Activated gamma-delta T cell treated with anti-CD3 and anti-CD28 coated beads, Interleukin-2, amount 50 U/mL, for 16 hours (primary cell): ENCODE measurements around the gene PNPLA5.
"Not testable (repeated sequence)": the region's sequence is repeated elsewhere in the genome, so short reads cannot be mapped to it uniquely, and the experiment has no call there.

ENCODE experiments used
- DNase-seq: peaks from one replicate; pipeline ENCODE4 v3.0.0-alpha.2; 2020; ENCODE audit warnings: low read depth

Gene PNPLA5, protein sequence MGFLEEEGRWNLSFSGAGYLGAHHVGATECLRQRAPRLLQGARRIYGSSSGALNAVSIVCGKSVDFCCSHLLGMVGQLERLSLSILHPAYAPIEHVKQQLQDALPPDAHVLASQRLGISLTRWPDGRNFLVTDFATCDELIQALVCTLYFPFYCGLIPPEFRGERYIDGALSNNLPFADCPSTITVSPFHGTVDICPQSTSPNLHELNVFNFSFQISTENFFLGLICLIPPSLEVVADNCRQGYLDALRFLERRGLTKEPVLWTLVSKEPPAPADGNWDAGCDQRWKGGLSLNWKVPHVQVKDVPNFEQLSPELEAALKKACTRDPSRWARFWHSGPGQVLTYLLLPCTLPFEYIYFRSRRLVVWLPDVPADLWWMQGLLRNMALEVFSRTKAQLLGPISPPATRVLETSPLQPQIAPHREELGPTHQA

DNA sequence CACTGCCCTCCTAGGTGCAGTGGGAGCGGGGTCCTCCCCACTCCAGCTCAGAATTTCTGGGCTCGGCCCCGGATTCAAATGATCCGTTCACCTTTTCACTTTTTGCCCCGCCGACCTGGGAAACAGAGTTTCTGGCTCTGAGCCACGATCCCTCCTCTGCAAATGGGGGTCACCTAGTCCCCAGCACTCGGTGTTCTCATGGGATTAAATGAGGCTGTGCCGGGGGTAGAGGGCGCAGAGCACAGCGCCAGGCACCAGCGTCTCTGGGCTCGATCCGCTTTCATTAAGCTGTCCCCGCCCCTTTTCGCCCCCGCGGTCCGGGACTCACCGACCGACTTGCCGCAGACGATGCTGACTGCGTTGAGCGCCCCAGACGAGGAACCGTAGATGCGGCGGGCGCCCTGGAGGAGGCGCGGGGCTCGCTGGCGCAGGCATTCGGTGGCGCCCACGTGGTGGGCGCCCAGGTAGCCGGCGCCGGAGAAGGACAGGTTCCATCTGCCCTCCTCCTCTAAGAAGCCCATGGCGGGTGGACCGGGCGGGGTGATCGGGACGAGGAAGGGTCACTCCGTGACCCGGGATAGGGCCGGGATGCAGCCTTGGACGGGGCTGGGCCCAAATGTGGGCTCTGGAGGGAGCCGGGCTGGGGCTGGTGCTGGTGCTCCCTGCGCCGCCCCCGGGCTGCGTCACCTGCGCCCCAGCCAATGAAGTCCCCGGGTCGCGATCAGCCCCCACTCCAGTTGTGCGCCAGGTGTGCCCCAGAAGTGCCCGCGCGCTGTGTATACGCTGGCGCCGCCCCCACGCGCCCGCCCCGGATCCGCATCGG is at the start of gene PNPLA5:
PNPLA5 (minus strand) TSS at position 654 of the 823 bp plus-strand sequence; CDS start at position 521, 133 bp downstream.
- no peak for DNase-seq

DNA sequence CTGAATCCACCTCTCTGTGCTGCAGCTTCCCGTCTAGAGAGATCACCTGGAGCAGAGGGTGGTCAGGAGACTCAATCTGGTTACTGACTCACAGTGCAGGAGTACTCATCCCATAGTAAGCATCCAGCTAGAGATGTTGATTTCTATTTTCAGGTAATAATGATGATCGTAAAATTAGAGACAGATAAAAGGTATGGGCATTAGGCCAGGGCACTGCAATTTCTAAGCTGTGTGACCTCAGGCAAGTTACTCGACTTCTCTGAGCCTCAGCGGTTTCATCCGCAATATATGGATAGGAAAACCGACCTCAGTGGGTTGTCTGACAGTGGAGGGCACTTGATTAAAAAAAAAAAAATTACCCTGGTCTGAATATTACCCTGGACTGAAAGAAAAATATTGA is 49.6 kb upstream of the PNPLA5 start:
- no peak for DNase-seq

DNA sequence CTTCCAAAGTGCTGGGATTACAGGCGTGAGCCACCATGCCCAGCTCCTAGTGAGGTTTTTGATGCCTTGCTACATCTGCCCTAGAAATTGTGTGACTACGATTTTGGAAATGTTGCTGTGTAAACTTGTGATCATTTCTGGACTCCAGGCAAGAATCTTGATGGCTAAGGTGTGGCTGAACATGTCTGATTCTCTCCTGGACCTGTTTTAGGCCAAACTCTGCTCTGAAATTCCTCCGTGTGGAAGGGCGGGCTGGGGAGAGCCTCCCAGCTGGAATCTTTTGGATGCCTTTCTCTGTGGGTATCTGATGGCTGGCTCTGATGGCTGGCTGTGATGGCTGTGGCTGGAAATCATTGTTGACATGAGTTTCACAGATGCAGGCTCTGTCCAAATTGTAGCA is 40.0 kb upstream of the PNPLA5 start:
- DNase-seq = no peak

DNA sequence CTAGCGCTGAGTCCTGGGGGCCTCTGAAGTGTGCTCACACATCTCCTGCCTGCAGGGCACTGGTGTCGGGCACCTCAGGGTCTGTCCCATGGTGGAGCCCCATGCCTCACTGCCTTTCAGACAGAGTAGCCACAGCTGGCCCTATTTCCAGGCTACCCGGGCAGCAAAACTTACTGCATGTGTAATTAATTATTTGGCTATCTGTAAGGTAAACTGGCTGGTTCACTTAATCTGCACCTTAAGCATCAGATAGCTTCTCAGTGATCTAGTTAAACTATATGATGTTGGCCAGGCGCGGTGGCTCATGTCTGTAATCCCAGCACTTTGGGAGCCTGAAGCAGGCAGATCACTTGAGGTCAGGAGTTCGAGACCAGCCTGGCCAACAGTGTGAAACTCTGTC is 37.1 kb upstream of the PNPLA5 start:
- no peak for DNase-seq

DNA sequence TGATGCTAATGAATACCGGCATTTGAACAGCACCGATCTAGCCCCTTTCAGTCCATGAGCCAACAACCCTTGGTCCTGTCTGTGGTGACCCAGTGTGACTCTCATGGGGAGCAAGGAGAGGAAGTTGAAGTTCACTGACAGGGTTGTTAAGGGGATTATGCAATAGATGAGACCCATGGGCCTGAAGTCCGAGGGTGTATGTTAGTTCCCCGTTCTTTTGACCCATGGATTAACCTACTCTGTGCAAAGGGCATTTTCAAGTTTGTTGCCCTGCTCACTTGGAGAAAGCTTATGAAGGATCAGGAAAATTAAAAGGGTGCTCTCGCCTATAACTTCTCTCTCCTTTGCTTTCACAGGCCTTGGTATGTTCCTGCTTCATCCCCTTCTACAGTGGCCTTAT is 36.7 kb upstream of the PNPLA5 start:
- no peak for DNase-seq

DNA sequence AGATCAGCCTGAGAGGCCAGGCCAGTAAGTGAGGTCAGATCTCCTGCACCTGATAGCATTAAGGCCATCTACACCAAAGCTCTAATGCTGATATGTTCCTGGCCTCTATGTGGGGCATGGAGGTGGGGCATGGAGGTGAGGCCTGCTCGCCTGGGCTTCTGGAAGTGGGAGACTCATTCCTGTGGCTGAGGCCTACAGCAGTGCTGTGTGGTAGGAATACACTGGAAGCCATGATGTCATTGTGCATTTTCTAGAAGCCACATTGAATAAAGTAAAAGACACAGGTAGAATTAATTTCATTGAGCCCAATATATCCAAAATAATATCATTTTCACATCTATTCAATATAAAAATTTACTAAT is 34.5 kb upstream of the PNPLA5 start:
- no peak for DNase-seq

DNA sequence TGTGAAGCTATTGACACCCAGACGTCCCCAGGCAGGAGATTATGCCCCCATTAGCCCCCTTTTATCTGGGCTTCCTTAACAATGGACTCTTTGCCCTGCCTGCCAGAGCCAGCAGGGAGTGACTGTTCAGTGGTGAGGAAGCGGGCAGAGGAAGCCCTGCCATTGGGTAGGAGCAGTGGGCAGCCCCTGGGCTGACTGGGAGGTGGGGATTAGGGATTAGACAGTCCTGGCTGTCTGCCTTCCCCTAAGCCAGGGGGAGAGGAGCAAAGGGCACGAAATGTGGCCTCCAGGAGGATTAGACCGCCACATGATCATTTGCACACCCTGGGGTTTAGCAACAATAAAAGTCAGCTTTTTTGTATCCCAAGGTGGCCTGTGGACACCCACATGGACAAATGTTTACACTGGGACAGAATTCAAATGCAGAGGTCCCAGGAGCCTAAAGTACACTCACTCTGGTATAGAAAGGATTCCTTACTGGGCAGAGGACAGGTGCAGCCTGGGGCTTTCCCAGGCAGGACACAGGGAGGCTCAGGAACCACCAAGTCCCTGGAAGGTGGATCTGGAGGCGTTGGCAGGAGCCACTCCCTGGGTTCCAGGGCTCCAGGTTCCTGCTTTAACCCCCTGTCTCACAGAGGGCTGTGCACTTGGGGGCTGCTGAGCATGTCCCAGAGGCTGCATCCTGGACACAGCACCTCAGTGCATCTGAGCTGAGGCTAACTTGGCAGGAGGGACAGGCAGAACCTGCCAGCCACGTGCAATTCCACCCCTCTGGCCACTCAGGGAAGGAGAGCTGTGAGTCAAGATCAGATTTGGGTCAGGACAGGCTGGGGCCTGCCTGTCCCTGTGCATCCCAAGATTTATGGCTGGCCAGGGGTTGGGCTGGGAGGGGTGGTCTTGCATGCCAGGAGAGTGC is 33.9 kb upstream of the PNPLA5 start:
- no peak for DNase-seq

DNA sequence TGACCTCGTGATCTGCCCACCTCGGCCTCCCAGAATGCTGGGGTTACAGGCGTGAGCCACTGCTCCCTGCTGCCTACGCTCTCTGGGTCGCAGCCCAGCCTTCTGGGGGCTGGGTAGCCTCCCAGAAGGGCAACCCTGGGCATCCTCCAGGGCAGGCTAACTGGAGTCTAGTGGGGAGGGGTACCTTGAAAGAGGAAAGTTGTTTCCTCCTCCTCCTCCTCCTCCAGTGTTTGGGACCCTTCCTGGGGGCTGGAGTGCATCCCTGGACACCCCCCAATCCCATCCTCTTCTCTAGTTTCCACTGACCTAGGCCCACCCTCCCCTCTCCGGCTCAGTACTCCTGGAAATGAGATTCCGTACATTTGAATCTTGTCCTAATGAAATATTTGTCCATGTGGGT is 33.1 kb upstream of the PNPLA5 start:
- DNase-seq = no peak

DNA sequence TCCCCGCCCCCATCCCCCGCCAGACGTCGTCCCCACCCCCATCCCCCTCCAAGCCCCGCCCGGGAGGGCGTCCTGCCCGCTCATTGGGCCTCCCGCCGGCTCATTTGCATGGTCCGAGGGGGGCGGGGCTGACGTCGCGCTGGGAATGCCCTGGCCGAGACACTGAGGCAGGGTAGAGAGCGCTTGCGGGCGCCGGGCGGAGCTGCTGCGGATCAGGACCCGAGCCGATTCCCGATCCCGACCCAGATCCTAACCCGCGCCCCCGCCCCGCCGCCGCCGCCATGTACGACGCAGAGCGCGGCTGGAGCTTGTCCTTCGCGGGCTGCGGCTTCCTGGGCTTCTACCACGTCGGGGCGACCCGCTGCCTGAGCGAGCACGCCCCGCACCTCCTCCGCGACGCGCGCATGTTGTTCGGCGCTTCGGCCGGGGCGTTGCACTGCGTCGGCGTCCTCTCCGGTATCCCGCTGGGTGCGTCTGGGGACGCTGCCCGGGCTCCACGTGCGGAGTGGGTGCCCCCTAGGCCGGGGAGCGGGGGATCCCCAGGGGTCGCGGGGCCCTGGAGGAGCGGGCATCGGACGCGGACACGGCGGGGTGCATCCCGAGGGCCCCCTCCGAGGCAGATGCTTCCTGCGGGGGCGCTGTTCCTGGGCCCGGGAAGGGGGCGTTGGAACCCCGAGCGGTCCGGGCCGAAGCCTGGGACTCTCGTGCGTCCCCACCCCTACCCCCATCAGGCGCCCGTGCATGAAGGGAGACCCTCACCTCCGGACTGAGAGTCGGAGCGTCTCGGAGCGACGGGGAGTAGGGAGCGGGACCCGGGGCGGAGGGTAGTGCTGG is 32.0 kb upstream of the PNPLA5 start, which contains the start of gene PNPLA3:
PNPLA3 (plus strand) TSS at position 175 of the 834 bp plus-strand sequence; CDS start at position 282, 107 bp downstream.
- DNase-seq = peak; percentile 62

DNA sequence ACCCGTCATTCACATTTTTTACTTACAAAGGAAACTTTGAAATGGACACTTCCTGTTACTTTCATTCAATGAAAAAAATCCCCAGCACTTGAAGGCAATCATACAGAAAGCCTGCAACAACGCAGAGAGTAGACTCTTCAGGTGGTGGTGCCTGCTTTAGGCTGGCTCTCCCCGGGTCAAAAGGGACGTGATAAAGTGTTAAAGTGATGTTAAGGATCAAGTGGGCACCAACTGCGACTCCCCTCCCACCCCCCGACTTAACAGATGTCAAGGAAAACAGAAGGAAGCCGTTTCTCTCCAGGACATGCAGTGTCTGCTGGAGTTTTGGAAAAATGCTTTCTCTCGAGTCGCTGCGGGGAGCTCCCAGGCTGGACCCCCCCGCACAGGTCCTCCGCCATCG is 31.4 kb upstream of the PNPLA5 start:
- DNase-seq = no peak

DNA sequence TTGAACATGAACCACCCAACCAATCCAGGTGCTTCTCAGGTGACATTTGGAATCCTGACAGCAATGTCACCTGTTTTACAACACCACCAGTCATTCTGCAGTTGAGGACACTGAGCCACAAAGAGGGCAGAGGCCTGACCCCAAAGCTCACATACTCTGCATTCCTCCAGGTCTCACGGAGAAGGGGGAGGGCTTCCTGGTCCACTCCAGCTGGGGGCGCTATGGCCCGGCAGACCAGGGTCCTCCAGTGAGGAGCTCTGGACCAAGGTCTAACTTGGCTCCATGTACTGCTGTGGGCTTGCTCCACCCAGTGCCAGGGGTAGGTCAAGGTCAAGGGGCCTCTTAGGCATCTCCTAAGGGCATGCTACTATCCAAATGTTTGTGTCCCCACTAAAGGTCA is 30.3 kb upstream of the PNPLA5 start:
- no peak for DNase-seq

DNA sequence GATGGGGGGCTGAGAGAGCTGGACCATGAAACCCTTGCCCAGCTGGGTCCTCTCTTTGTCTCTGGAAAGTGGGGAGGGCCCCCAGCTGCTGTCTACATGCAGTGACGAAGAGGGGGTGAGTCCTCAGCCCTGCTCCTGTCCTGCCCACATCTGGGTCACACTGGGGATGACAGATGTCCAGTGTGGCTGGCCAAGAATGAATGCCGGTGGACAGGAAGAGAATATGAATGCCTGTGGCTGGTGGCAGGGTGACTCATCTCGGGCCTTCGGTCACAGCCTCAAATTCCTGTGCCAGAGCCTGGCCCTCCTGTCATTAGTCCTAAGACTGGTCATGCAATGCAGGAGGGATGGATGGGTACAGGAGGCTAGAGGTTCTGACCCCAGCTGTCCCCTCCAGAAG is 29.6 kb upstream of the PNPLA5 start:
- no peak for DNase-seq

DNA sequence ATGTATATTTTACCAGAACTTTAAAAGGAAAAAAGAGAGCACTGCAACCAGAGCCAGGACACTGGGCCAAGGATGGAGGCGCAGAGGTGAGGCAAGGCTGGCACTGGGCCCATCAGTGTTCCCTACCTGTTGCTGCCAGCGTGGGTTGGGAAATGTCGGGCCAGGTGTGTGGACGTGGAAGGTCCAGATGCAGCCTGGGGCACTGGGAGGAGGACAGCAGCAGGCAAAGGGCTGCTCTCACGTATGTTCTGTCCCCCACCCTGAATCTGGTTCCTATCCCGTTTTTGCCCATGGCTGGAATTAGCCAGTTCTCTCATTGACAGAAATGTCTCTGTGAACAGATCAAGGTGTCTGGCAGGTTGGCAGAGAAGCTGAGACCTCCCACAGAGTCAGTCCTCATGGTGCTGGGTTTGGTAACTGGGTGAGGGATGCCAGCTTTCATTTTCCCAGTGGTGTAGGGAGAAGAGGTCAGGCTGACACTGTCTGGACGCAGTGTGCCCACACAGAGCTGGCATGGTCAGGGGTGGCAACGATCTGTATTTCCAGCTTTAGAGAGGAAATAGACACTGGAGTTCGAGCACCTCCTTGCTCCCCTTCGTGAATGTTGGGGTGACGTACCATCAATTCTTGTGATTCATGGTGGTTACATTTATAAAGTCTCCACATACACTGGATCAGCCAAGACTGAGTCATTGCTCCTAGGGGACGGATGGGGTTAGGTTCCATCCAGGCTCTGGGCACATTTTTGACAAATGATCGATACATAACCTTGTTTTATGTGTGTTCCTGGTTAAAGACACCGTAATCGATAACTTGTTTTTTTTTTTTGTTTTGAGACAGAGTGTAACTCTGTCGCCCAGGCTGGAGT is 27.5 kb upstream of the PNPLA5 start:
- no peak for DNase-seq

DNA sequence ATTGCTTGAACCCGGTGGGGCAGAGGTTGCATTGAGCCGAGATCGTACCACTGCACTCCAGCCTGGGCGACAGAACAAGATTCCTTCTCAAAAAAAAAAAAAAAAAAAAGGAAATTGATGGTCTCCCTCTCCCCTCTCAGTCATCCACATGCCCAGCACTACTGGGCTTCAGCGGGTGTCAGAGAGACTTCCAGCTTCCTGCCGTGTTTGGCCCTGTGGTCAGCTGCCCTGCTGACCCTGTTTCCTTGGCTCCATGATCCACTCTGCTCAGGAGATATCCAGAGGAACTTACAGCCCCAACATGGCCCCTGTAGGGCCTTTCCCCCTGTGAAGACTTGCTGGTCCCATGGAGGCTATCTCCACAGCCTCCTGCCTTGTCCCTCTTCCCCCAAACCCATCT is 25.7 kb upstream of the PNPLA5 start:
- DNase-seq = no peak

DNA sequence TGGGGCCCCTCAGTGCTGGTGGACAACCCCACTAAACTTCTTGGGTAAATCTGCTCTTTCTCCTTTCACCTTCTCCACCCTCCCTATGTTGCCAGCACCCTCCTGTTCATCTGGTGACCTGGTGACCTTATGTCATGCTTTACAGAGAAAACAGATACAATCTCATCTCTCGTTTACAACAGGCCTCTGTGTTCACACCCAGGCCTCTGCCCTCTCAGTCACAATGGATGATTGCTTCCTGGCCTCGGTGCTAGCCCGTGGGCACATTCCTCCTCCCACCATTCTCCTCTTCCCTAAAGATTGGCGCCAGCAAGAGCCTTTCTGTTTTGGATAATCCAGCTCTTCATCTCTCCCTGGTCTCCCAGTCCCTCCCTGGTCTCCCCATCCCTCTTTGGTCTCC is 19.5 kb upstream of the PNPLA5 start:
- no peak for DNase-seq

DNA sequence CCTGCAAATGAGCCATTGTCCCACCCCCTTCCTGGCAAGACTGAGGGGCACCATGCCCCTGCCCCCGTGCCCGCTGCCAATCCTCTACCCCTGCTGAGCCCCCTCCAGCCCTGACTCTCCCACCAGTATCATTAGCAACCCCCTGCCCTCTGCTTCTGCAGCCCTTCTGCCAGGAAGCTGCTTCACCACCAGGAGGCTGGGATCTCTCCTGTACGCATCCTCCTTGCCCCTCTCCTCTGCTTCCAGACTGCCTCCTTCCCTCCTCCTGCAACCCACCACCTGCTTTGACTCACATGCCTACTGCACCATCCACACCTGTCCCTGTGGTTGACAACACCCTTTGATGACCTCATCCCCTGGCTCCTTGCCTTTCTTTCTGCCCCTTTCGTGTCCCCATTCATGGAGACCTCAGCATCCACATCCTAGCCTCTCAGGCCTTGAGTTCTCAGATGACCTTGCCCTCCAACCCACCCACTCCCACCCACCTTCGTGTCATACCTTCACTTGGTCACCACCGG is 18.4 kb upstream of the PNPLA5 start:
- no peak for DNase-seq

DNA sequence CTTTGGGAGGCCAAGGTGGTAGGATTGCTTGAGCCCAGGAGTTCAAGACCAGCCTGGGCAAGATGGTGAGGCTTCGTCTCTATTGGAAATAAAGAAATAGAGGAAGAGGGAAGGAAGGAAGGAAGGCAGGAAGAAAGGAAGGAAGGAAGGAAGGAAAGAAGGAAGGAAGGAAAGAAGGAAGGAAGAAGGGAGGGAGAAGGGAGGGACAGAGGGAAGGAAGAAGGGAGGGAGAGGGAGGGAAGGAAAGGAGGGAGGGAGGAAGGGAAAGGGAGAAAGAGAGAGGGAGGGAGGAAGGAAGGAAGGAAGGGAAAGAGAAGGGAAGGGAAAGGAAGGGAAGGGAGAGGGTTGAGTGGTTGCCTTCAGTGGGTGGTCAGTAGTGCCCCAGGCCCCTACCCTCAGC is 17.9 kb upstream of the PNPLA5 start:
- DNase-seq = no peak

DNA sequence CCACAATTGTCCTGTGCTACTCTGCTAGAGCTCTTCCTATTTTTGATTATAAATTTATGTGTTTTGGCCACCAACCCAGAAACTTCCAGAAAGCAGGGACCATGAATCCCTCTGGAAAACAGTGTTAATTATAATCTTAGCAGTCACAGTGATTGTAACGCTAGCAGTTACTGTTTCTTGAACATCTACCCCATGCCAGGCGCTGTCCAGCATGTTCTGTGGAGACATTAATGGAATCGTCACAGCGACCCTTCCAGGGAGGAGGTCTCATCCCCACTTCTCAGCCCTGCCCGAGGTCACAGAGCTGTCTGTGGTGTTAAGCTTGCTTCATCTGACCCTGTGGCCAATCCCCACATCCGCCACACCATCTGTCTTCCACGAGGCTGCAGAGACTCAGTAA is 13.9 kb upstream of the PNPLA5 start:
- DNase-seq = no peak

DNA sequence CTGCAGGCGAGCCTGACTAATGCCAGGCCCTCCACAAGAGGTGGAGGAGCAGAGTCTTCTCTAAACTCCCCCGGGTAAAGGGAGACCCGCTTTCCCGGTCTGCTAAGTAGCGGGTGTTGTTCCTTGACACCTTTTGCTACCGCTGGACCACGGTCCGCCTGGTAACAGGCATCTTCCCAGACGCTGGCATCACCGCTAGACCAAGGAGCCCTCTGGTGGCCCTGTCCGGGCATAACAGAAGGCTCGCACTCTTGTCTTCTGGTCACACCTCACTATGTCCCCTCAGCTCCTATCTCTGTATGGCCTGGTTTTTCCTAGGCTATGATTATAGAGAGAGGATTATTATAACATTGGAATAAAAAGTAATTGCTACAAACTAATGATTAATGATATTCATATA is 12.6 kb upstream of the PNPLA5 start:
- not testable (repeated sequence) for DNase-seq

DNA sequence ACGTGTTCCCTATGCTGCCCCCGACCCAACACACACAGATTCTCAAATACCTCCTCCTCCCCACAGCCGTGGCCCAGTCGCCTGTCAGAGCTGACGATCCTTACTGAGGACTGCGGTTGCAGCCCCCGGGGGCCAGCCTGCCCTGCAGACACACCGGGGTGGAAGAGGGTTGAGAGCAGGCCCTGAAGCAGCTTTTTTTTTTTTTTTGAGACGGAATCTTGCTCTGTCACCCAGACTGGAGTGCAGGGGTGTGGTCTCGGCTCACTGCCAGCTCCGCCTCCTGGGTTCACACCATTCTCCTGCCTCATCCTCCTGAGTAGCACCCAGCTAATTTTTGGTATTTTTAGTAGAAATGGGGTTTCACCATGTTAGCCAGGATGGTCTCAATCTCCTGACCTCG is 11.2 kb upstream of the PNPLA5 start:
- DNase-seq = not testable (repeated sequence)
